Pulmonary artery endothelial cell (primary cell): Measurements from ENCODE around the gene PIP5KL1. TPM values are rescaled to one million over a fixed set of nuclear protein-coding genes. Genes with fewer than 3 reads are reported as not detected.
A peak's percentile ranks its signal among the peaks of the same experiment; 100 is the strongest.

Source experiments
- DNase-seq: peaks from one replicate; pipeline ENCODE4 v3.0.0-alpha.2; 2011; ENCODE audit warnings: low read depth, low spot score
- total RNA-seq: library from RNA; depleted of rRNA; stranded (reverse); fragments of >200 nt; gene quantifications from 2 replicates; pipeline ENCODE4 v1.2.3, GENCODE V29; 2014

Gene PIP5KL1
- total RNA-seq, 1 donor from 2014 or later, result 0.79 TPM

DNA sequence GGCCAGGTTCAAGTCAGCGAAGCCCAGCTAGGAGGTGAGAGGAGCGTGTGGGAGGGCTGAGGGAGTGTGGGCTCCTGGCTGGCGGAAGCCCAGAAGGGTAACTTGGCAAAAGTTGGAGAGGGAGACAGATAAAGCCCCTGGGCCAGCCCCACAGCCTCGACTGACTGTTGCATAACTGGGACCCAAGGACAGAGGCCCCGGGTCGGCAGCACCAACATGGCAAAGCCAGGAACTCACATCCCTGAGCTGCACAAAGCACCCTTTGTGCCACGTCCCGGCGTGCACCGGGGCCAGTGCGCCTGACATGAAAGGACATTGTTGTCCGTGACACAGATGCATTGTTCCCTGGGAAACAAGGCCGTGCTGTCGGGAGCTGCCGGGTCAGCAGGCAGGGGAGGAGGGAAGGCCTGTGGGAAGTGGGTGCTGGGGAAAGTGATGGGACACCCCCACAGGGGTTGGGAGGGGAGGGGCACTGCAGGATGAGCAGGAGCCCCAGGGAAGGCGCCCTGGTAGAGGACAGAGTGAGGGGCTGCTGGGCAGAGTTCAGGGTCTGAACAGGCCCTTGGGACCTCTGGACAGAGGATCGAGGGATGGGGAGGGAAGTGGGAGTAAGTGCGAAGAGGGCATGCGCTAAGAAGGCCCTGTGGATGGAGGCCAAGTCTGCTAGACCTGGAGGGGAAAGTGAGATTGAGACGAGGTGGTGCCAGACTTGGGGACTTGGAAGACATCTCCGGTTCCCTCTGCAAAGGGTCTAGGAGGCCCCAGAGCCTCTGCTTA lies 20.1 kb upstream of the PIP5KL1 start:
- DNase-seq, result no peak

DNA sequence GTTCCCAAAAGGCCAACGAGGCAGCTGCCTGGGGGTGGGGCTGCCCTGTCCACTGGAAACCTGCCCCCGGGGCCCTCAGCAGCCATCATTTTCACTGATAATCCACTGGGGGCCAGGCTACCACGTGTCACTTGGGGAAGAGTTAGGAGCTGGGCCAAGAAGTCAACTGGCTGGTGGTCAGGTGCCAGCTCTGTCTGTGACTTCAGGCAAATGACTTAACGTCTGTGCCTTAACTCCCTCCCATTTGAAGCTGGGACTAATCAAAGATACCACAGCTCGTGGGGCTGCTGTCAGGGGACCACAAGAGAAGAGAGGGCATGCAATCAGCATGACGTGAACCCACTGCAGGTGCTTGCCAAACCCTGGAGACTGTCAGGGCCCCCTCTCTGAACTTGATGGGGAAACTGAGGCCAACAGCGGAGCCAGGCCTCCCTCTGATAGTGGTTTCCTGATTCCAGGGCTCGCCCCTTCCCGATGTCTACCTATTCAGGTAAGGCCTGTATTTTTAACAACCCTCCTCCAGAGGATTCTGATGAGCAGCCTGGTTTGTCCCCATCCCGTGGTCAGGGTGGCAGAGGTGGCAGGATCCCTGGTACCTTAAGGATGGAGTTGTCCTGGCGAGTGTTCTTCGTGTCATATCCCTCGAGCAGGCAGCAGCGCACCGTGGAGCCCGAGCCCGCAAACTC lies 19.4 kb upstream of the PIP5KL1 start:
- no peak for DNase-seq

DNA sequence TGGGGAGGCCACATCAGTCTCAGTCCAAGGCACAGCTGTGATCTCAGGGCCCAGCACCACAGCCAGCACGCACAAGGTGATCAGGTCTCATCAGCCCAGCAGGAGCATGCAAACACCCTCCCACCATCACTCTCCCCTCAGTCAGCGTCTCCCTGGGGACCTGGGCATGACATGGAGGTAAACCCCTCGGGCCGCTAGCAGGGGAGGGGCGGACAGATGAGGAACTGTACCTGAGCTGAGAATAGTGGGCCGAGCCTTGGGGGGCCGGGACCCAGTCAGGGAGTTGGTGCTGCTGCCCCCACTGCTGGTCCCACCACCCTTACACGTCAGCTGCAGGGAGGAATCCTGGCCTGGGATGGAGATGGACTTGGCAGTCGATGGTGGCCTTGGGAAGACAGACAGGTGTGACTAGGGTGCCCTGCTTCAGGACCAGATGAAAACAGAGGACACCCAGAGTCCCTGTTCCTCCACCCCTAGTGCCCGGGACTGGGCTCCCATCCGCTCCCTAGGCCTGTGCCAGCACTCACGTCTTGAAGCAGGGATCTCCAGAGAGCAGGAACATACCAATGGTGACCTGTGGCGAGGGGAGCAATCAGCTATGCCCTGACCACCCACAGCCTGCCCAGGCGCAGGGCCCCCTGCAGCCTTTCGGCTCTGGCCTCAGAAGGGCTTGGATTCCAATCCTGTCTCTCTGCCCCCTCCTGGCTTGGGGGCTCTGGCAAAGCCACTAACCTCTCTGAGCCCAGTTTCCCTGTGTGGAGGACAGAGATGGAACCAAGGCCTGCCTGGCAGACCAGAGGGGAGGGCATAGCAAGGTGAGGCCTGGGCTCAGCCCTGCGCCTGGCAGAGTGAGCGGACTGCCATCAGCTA lies 17.5 kb upstream of the PIP5KL1 start:
- DNase-seq, result no peak

DNA sequence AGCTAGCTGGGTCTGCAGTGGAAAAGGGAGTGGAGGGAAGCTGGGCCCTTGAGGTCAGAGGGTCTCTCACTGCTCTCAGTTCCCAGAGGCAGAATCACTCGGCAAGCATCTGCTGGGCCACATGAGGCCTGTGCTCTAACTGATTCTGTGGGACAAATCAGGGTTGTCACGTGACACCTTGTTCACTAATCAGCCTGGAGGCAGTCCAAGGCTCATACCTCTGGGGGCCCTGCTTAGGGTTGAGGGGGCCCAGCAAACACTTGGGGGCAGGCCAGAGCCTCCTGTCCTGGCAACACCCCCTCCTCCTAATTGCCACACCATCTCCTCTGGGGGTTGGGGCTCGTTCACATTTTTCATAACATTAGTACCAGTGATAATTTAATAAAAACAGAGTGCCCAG lies 16.2 kb upstream of the PIP5KL1 start:
- DNase-seq, result no peak

DNA sequence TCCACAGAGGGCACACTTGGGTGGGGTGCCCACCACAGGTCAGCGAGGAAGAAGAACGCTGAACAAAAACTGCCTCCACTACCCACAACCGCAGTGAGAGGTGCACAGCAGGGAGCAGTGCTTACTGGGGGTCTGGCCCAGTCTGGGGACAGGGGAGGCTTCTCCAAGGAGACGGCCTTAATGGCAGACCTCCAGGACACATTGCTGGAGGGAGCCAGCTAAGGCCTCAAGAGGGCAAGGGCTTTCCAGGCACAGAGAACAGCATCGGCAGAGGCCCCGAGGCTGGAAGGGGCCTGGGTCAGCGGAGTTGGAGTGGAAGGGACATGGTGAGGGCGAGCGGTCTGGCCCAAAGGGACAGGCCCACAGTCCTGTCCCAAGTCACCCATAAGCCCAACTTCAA lies 15.4 kb upstream of the PIP5KL1 start:
- DNase-seq, result no peak

DNA sequence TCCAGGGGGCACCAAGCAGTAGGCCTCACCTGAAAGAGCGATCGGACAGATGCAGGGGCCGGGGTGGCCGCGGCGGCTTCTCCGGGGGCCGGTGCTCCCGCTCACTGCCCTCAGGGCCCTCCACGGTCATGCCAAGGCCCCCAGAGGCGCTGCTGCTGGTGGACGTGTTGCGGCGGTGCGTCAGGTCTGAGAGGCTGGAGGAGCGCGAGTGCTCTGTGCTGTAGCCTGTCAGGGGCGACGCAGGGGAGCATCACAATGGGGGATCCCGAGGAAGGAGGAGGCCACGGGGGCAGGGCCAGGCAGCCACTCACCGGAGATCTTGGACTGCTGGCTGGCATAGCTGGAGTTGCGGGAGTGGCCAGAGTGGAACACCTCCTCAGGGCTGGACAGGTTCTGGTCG lies 14.8 kb upstream of the PIP5KL1 start:
- DNase-seq, result no peak

DNA sequence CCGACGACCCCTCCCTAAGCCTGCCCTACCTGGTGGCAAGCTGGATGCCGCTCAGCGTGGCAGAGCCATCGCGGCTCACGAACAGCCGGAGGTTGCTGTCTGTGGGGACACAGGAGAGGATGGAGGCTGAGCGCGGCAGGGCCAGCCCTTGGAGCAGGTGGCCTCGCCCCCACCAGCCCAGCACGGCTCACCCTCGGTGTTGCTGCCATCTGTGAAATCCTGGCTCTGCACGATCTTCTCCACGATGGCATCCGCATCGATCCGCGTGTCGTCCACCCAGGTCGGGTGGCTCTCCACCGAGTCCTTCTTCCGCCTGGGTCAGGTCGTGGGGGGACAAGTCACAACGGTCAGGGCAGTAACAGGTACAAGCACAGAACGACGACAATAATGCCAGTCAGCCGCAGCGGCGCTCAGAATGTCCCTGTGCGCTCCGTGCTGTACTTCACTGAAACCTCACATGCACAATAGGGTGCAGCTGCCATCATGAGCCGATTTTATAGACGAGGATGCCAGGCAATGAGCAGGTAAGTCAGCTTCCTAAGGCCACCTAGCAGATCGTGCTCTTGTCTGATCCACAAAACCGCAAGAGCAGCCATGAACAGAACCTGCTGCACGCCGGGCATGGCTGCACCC lies 14.1 kb upstream of the PIP5KL1 start:
- DNase-seq, result no peak

DNA sequence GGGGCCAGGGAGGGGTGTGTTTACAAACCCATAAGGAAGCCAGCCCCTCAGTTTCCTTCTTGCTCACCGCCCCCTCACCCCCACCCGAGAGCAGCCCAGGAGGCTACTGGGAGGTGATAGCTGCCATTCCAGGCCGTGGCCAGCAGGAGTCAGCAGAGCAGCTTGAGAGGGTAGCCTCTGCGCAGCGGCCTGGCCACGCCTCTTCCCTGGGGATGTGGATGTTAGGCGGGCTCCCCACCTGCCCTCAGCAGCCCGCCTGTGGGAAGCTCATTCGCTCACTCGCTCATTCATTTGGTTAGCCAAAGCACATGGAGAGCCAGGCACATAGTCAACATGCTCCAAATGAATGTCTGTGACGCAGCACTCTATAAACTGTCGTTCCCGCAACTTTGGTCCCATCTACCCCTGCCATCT lies 13.2 kb upstream of the PIP5KL1 start:
- DNase-seq, result no peak

DNA sequence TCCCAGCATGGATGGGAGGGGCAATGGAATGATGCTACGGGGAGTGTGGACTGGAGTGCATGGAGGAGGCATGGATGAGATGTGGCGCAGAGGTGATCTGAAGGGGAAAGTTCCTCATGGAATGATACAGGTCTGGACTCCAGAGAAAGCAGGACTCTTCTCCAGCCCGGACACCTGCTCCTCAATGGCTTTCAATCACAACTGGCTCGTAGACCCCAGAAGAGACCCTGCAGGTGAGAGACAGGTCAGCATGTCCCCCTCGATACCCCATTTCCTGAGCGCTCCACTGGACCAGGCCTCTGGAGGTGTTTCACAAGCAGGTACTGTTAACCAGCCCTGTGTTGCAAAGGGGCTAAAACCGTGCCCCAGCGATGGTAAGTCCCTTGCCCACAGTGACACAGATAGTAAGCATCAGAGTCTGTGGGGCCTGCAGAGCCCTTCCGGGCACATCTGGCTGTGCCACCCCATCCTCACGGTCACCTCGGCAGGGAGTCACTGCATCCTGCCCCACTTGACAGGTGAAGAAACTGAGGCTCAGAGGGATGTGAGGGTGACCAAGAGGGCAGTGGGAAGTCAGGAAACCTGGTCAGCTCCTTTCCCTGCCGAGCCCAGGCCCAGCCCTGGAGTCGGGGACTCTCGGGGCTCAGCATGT lies 12.6 kb upstream of the PIP5KL1 start:
- DNase-seq, result no peak

DNA sequence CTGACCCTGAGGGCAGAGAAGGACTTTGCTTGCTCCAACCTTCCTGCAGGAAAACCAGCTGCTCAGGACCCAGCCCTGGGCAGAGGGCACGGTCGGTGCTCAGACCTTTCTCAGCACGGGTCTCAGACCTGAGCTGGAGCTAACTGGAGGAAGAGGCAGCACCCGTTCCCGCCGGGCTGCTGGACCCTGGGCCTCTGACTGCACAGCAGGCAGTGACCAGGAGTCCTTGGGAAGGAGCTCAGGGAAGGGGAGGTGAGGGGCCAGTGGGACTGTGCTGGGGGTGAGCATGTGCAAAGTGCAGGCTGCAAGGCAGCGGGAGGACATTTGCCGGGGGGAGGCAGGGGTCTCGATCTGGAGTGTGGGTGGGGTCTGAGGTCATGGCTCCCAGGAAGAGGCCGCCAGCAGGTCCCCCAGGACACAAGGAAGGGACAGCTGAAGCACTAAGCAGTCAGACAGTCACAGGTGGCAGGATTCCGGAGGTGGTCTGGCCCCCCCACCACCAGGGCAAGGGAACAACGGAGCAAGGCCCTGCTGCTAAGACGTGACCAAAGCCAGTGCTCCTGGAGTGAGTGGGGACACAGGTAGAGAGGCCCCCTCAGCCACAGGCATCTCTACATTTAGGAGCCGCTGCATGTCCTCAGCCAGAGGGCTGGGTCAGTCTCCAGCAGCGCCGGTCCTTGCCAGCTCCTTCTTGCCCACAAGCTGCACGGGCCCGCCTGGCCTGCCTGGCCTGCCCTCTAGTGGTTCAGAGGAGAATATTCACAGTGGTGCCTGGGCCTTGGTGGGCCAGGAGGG lies 11.8 kb upstream of the PIP5KL1 start:
- no peak for DNase-seq

DNA sequence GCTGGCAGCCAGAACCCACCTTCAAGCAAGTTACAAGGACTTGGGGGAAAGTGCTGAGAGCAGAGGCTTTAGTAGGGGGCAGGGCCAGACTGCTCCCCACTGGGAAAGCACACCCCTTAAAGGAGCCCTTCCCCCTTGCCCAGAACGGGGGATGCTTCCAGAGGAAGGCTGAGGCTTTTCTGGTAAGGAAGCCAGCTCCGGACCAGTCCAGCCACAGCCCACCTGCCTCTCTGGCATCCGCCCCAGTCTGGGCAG lies 11.3 kb upstream of the PIP5KL1 start:
- no peak for DNase-seq

DNA sequence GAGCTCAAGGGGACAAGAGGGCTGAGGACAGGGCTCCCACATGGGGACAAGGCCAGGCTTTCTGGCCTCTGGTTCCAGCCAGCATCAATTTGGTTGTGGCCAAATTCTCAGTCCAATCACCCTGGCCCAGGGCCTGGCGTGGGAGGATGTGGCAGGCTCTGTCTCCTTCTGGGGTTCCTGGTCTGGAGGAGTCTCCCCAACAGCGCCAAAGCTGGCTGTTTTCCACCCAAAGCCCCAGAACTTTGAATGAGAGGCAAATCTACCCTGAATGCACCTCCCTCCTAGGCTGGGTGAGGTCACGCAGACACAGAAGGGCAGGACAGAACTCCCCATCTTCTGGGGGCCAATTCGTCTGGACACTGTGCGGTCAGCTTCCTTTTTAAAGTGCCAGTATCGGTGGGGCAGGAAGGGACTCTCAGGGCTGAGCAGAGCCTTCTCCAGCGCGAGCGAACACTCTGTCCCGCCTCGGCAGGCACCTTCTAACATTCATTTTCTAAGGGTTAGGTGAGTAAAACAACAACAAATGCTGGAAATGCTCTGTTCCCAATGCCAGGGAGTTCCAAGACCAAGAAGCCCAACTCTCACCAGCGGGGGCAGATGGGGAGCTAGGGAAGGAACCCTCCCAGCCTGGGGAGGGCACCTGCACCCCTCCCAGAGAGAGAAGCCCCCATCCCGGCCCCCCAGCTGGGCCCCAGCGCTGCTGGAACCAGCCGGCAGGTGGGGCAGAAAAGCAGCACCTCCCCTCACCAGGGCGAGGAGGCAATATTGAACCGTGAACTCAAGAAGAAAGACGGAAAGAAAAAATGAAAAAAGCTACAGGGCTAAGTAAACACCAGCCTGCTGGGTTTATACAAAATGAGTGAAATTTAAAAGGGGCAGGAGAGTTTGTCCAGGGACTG lies 10.7 kb upstream of the PIP5KL1 start:
- DNase-seq, result no peak

DNA sequence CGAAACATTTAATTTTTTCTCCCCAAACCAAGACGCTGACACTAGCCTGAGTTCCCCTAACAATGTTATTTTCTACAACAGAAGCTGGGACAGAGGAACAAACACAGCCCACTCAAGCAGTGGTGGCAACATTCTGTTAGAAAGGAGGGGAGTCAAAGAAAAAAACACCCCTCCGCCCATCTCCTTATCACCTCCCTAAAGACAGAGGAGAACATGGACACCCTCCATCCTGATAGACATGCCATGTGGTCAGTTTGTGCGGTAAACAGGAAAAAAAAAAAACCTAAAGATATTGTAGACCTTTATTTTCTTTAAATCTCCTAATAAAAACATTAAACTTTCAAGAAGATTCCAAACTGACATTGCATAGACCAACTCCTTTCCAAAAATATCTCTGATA lies 10.0 kb upstream of the PIP5KL1 start:
- DNase-seq, result no peak

DNA sequence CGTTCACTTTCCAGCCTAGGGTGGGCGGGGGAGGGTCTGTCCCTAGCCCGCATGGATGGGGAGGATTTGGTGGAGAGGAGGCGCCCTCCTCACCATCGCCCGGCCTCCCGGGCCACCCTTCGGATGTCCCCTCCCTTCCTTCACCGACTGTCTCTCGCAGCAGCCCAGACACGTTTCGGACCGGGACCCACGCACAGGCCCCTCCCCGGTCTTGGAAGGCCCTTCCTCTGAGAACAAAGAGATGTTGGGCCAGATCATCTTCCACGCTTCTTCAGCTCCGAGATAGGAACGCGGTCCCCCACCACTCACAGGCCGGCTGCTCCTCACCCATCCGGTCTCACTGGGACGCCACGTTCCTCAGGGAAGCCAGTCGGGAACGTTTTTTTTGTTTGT lies 7.7 kb upstream of the PIP5KL1 start:
- DNase-seq, result no peak

DNA sequence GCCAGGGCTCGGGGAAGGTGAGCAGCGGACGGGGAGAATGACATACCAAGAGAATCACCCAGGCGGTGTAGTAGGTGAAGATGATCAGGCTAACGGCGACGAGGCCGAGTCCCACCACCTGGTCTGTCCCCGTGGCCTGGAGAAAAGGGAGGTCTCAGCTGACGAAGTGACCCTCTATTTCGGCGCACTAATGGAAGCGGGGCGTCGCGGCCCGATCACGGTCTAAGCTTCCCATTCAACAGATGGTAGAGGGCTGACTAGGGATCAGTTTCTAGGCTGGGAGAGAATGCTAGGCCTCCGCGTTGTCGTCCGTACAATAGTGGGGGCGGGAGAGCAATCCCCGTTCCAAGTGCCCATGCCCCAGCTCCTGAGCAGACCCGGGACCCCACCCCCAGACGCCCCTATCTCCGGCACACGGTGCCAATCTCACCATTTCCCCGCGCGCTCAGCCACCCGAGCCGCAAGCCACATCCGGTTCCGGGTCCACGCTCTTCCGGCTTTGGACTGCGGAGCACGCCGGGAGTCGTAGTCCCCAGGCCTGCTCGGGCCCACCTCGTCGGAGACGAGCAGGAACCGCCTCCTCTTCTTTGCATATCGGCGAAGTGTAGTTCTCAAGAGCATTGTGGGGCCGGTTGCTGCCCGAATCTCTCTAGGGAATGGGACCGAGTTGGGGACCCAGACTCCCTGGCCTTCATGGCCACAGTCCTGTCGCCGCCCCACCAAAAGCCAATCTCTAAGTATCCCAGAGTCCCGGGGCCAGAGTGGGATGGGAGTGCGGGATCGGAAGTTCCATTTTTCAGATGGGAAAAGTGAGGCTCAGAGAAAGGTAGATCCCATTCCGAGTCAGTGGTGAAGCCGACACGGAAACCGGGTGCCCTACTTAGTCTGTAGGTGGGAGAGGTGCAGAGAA lies 7.1 kb upstream of the PIP5KL1 start, which contains the start of gene DPM2:
DPM2 (minus strand) TSS at position 467 of the 910 bp plus-strand sequence; CDS start at position 433, 34 bp downstream.
- DNase-seq, result peak; percentile 46

DNA sequence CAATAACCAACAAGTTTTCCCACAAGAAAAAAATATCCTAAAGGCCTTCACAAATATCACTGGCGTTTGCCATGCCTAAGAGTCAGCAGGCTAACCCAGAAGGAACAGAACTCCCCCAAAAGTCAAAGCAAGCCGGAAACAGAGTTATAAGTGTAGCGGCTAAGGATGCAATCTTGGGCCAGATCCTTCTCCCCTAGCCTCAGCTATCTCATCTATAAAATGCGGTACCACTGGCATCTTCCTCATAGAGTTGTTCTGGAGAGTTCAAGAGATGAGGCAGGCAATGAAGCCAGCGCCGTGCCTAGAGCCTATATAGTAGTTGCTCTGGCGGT lies 6.4 kb upstream of the PIP5KL1 start:
- DNase-seq, result no peak

DNA sequence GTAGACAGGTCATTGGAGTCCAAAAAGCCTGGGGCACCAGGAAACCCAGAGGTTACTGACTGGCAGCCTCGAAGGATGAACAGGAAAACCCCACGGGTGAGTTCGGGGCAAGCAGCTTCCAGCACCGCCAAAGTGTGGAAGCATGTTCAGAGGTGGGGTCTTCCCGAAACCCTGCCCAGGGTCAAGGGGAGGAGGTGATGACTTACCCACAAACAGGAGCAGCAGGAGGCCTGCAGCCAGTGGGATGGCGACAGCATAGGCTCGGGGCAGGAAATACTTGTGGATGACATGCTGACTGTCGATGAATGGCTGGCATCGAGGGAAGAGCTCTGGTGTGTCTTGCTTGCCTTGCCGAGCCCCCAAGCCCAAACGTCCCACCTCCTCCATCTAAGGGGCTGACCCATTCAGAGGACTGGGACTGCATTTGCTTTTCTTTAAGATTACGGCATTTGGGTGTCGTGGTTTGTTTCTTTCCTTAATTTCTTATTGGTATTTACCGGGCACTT lies 5.8 kb upstream of the PIP5KL1 start:
- DNase-seq, result no peak

DNA sequence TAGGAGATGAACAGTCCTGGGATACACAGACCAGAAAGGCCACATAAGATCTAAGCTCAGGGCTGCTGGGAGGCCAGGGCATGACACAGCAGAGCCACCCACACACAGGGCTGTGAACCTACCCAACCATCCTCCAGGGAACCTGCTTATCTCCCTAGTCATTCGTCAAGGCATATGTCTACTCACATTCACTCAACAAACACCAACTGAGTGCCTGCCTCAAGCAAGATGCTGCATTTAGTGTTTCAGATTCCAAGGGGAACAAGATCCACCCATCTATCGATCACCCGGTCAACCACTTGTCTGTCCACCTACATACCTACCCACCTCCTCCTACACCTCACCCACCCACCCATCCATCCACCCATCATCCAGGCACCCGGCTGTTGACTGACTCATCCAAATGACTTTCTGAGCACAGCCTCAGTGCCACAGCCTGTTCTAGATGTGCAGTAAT lies 5.2 kb upstream of the PIP5KL1 start:
- DNase-seq, result no peak
